Measurements from ENCODE around the gene RAB36.

The RAB36 gene

DNA sequence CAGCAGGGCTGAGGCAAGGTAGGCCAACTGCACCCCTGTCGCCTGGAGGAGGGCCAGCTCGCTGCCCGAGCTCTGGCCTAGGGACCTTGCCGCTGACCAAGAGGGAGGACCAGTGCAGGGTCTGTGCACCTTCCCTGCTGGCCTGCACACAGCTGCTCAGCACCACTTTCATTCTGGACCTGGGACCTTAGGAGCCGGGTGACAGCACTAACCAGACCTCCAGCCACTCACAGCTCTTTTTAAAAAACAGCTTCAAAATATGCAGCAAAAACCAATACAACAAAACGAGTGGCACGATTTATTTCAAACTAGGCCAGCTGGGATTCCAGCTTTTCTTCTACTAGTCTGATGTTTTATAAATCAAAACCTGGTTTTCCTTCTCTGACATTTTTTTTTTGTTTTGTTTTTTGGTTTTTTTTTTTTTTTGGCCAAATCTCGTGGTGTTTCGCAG is 21.4 kb upstream of the RAB36 start:
- TF ChIP-seq SUZ12 (IDR thresholded peaks at IDR 0.05; ENCODE audit: extremely low read depth, insufficient read depth, insufficient read length): no peak
- TF ChIP-seq ZNF274 (IDR thresholded peaks at IDR 0.05; ENCODE audit: low read depth, low read length): no peak
- TF ChIP-seq YY1 (IDR thresholded peaks at IDR 0.05; ENCODE audit: insufficient read depth, insufficient read length): no peak
- peaks cover 11% of the 10 kb centered on the region for H3K27me3 ChIP-seq (ENCODE audit: insufficient read depth, insufficient read length)
- H3K9ac ChIP-seq (ENCODE audit: insufficient read length, low read depth): no peak overlapping the region
- H3K4me1 ChIP-seq (ENCODE audit: insufficient read depth, insufficient read length): peaks cover 4% of the 10 kb centered on the region
- no peaks in the 10 kb centered on the region for H3K9me3 ChIP-seq (ENCODE audit: insufficient read depth, low read length)
- H3K4me3 ChIP-seq (ENCODE audit: insufficient read length, low read depth): no peak overlapping the region
- H3K36me3 ChIP-seq (ENCODE audit: insufficient read depth, insufficient read length, low read length): no peaks in the 10 kb centered on the region
- no peak for DNase-seq (ENCODE audit: low read depth, low spot score)

GRCh38 chr22:23124611-23125511 is 20.4 kb upstream of the RAB36 start:
- Histone ChIP-seq H3K4me1 (ENCODE audit: insufficient read depth, insufficient read length) (peaks cover 4% of the 10 kb centered on the region), H3K36me3 (ENCODE audit: insufficient read depth, insufficient read length, low read length) (no peaks in the 10 kb centered on the region), H3K27me3 (ENCODE audit: insufficient read depth, insufficient read length) (peaks cover 11% of the 10 kb centered on the region), H3K9me3 (ENCODE audit: insufficient read depth, low read length) (no peaks in the 10 kb centered on the region), H3K4me3 (ENCODE audit: insufficient read length, low read depth) (no peak overlapping the region), H3K9ac (ENCODE audit: insufficient read length, low read depth) (no peak overlapping the region)
- no peak for TF ChIP-seq ZNF274 (IDR thresholded peaks at IDR 0.05; ENCODE audit: low read depth, low read length)
- TF ChIP-seq SUZ12 (IDR thresholded peaks at IDR 0.05; ENCODE audit: extremely low read depth, insufficient read depth, insufficient read length): no peak
- no peak for TF ChIP-seq YY1 (IDR thresholded peaks at IDR 0.05; ENCODE audit: insufficient read depth, insufficient read length)
- no peak for DNase-seq (ENCODE audit: low read depth, low spot score)

DNA sequence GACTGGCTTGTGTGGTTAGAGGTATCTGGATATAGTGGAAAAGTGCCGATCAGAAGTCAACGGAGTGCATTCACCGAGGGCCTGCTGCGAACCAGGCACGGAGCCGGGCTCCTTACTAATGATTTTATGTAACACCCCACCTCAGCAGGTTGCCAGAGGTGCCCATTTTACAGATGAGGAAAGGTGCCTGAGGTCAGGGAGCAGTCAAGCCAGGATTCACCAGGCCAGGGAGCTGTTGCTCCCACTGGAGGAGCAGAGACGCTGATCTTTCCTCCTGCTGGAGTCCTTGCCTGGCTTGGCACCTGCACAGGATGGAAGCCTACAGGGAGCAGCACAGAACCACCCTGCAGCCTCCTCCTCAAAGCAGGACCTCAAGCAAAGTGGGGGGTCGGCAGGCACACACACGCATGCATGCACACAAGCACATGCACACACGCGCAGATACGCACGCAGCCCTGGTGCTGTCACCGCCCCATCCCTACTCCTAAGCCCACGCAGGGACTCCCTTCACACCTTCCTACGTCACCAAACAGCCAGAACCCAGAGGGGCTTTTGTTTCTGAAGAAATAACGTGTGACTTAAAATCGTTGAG is 19.7 kb upstream of the RAB36 start:
- no peak overlapping the region for H3K4me3 ChIP-seq (ENCODE audit: insufficient read length, low read depth)
- no peak for TF ChIP-seq YY1 (IDR thresholded peaks at IDR 0.05; ENCODE audit: insufficient read depth, insufficient read length)
- TF ChIP-seq SUZ12 (IDR thresholded peaks at IDR 0.05; ENCODE audit: extremely low read depth, insufficient read depth, insufficient read length): no peak
- TF ChIP-seq ZNF274 (IDR thresholded peaks at IDR 0.05; ENCODE audit: low read depth, low read length): no peak
- H3K9me3 ChIP-seq (ENCODE audit: insufficient read depth, low read length): no peaks in the 10 kb centered on the region
- H3K27me3 ChIP-seq (ENCODE audit: insufficient read depth, insufficient read length): peaks cover 13% of the 10 kb centered on the region
- H3K36me3 ChIP-seq (ENCODE audit: insufficient read depth, insufficient read length, low read length): no peaks in the 10 kb centered on the region
- no peak overlapping the region for H3K9ac ChIP-seq (ENCODE audit: insufficient read length, low read depth)
- peaks cover 4% of the 10 kb centered on the region for H3K4me1 ChIP-seq (ENCODE audit: insufficient read depth, insufficient read length)
- no peak for DNase-seq (ENCODE audit: low read depth, low spot score)

DNA sequence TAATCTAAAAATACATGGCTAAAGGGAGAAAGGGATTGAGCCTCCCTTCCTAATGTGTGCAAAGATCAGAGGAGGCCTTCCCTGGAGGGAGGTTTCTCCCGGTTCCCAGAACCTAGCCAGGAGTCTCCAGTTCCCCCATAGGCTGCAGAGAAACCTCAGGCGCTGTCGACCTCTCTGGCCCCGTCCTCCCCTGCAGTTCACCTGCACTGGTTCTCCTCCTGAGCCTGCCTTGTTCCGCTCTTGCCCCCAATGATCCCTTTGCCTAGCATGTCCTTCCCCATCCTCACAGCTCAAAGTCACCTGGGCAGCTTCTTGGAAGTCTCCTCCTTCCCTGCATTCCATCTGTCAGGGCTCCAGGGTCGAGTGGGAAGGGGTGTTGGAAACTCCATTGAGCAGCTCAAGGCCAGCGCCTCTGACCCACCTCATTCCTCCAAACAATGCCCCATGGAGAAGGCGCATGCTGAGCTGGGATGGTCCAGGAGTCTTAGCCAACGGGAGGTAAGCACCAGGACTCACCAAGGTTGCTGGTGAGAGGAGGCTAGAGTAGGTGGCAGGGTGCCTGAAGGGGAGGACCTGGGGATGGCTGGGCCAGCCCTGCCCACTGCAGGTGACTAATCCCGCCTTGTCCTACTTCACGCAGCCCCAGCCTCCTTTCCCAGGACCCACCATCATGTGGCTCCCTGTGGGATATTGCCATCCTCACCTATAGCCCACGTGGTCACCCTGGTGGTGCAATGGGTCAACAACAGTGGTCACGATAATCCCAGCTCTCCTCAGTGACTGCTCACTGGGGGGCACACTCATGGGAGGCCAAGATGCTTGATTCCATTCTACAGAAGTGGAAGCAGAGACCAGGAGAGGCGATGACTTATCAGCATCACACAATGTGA is 18.9 kb upstream of the RAB36 start:
- peaks cover 17% of the 10 kb centered on the region for H3K27me3 ChIP-seq (ENCODE audit: insufficient read depth, insufficient read length)
- H3K9me3 ChIP-seq (ENCODE audit: insufficient read depth, low read length): no peaks in the 10 kb centered on the region
- TF ChIP-seq ZNF274 (IDR thresholded peaks at IDR 0.05; ENCODE audit: low read depth, low read length): no peak
- no peak for TF ChIP-seq SUZ12 (IDR thresholded peaks at IDR 0.05; ENCODE audit: extremely low read depth, insufficient read depth, insufficient read length)
- TF ChIP-seq YY1 (IDR thresholded peaks at IDR 0.05; ENCODE audit: insufficient read depth, insufficient read length): no peak
- no peak overlapping the region for H3K4me3 ChIP-seq (ENCODE audit: insufficient read length, low read depth)
- no peaks in the 10 kb centered on the region for H3K36me3 ChIP-seq (ENCODE audit: insufficient read depth, insufficient read length, low read length)
- no peak overlapping the region for H3K9ac ChIP-seq (ENCODE audit: insufficient read length, low read depth)
- no peak for DNase-seq (ENCODE audit: low read depth, low spot score)
- H3K4me1 ChIP-seq (ENCODE audit: insufficient read depth, insufficient read length): peaks cover 4% of the 10 kb centered on the region

- no peaks in the 10 kb centered on the region for H3K9me3 ChIP-seq (ENCODE audit: insufficient read depth, low read length)
- no peak overlapping the region for H3K4me3 ChIP-seq (ENCODE audit: insufficient read length, low read depth)
- H3K4me1 ChIP-seq (ENCODE audit: insufficient read depth, insufficient read length): peaks cover 4% of the 10 kb centered on the region
- H3K9ac ChIP-seq (ENCODE audit: insufficient read length, low read depth): no peak overlapping the region
- H3K36me3 ChIP-seq (ENCODE audit: insufficient read depth, insufficient read length, low read length): no peaks in the 10 kb centered on the region
- TF ChIP-seq YY1 (IDR thresholded peaks at IDR 0.05; ENCODE audit: insufficient read depth, insufficient read length) (no peak), SUZ12 (IDR thresholded peaks at IDR 0.05; ENCODE audit: extremely low read depth, insufficient read depth, insufficient read length) (no peak), ZNF274 (IDR thresholded peaks at IDR 0.05; ENCODE audit: low read depth, low read length) (no peak)
- DNase-seq (ENCODE audit: low read depth, low spot score): no peak
- peaks cover 17% of the 10 kb centered on the region for H3K27me3 ChIP-seq (ENCODE audit: insufficient read depth, insufficient read length)
Observed at GRCh38 chr22:23127055-23127756, 18.1 kb upstream of the RAB36 start.

GRCh38 chr22:23127788-23128187 is 17.5 kb upstream of the RAB36 start:
- H3K9me3 ChIP-seq (ENCODE audit: insufficient read depth, low read length): no peaks in the 10 kb centered on the region
- H3K4me3 ChIP-seq (ENCODE audit: insufficient read length, low read depth): no peak overlapping the region
- TF ChIP-seq ZNF274 (IDR thresholded peaks at IDR 0.05; ENCODE audit: low read depth, low read length): no peak
- no peak for TF ChIP-seq YY1 (IDR thresholded peaks at IDR 0.05; ENCODE audit: insufficient read depth, insufficient read length)
- TF ChIP-seq SUZ12 (IDR thresholded peaks at IDR 0.05; ENCODE audit: extremely low read depth, insufficient read depth, insufficient read length): no peak
- no peaks in the 10 kb centered on the region for H3K36me3 ChIP-seq (ENCODE audit: insufficient read depth, insufficient read length, low read length)
- peaks cover 4% of the 10 kb centered on the region for H3K4me1 ChIP-seq (ENCODE audit: insufficient read depth, insufficient read length)
- H3K9ac ChIP-seq (ENCODE audit: insufficient read length, low read depth): no peak overlapping the region
- no peak for DNase-seq (ENCODE audit: low read depth, low spot score)
- peaks cover 17% of the 10 kb centered on the region for H3K27me3 ChIP-seq (ENCODE audit: insufficient read depth, insufficient read length)

Data from NT2/D1 (cell line).